ENCODE data around the gene BABAM2. TPM values are rescaled to one million over a fixed set of nuclear protein-coding genes. Genes with fewer than 3 reads are reported as not detected.

The BABAM2 gene
- total RNA-seq, 2 experiments from 2014 or later, result 65.4 to 69.5 TPM

- peaks cover 90% of the 10 kb centered on the region for H3K4me1 Mint-ChIP-seq
- H3K9me3 Mint-ChIP-seq (ENCODE audit: low read depth), result no peaks in the 10 kb centered on the region
- no peaks in the 10 kb centered on the region for H3K27me3 Mint-ChIP-seq
- peak overlapping the region; percentile 92 for H3K27ac Mint-ChIP-seq
- DNase-seq (no peak), ATAC-seq (no peak)
- no peak overlapping the region for H3K4me3 Mint-ChIP-seq
- H3K36me3 Mint-ChIP-seq, result peaks cover 38% of the 10 kb centered on the region
- CTCF ChIA-PET, result interaction anchor here (1.0 kb wide), 1 partner anchor 11 kb away, joined by 3 read pairs; no protein-coding TSS in a partner anchor
These were observed 63.7 kb downstream of the BABAM2 start for GRCh38 chr2:27954221-27954673.

- Mint-ChIP-seq H3K4me3 (peak overlapping the region; percentile 62), H3K36me3 (peaks cover 34% of the 10 kb centered on the region), H3K27me3 (no peaks in the 10 kb centered on the region), H3K9me3 (ENCODE audit: low read depth) (no peaks in the 10 kb centered on the region), H3K4me1 (peaks cover 91% of the 10 kb centered on the region), H3K27ac (peak overlapping the region; percentile 92)
- DNase-seq, result peak; percentile 86
- CTCF ChIA-PET, result no interaction called here
- peak; percentile 82 for ATAC-seq
These were observed 64.3 kb downstream of the BABAM2 start for GRCh38 chr2:27954771-27955383.

DNA sequence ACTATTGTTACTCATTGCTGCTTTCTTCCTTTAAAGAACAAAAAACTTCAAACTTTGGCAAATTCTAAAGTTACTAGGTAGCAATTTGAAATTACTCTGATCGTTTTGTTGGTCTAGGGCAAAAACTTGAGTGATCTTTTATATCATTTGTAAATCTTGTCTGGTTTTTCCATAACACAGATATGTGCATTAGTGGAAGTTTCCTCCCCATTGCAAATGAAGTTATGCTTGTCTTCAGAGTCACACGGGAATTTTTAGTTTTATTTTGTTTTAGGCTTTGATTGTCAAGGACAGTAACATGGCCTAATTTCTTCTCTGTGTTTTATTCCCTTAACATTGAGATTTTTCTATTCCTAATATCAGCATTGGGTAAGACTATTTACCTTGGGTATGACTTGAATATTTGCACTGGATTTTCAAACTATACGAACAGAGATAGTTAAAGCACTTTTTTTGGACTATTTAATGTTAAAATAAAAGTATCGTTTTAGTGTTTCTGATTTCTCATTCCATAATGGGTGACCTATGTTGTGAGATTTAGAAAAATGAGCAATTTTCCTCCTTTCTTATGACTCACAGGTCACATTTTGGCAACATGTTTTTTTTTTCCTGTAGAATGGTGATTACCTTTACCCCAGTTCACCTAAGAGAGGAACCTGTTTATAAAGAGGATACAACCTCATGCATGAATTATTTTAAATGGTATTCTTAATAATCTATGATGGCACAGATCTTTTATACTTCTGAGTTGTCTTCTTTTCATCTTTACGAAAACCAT, 65.0 kb downstream of the BABAM2 start:
- Mint-ChIP-seq H3K36me3 (peaks cover 32% of the 10 kb centered on the region), H3K4me1 (peaks cover 91% of the 10 kb centered on the region), H3K9me3 (ENCODE audit: low read depth) (no peaks in the 10 kb centered on the region), H3K27ac (peak overlapping the region; percentile 92), H3K4me3 (peak overlapping the region; percentile 62), H3K27me3 (no peaks in the 10 kb centered on the region)
- ATAC-seq (no peak), DNase-seq (no peak)
- CTCF ChIA-PET, result no interaction called here

- peak overlapping the region; percentile 81 for H3K27ac Mint-ChIP-seq
- H3K36me3 Mint-ChIP-seq, result peaks cover 26% of the 10 kb centered on the region
- CTCF ChIA-PET, result no interaction called here
- H3K9me3 Mint-ChIP-seq (ENCODE audit: low read depth), result no peaks in the 10 kb centered on the region
- peaks cover 90% of the 10 kb centered on the region for H3K4me1 Mint-ChIP-seq
- no peak for ATAC-seq
- no peak overlapping the region for H3K4me3 Mint-ChIP-seq
- no peak for DNase-seq
- no peaks in the 10 kb centered on the region for H3K27me3 Mint-ChIP-seq
These were observed 66.4 kb downstream of the BABAM2 start for GRCh38 chr2:27956888-27957287.

DNA sequence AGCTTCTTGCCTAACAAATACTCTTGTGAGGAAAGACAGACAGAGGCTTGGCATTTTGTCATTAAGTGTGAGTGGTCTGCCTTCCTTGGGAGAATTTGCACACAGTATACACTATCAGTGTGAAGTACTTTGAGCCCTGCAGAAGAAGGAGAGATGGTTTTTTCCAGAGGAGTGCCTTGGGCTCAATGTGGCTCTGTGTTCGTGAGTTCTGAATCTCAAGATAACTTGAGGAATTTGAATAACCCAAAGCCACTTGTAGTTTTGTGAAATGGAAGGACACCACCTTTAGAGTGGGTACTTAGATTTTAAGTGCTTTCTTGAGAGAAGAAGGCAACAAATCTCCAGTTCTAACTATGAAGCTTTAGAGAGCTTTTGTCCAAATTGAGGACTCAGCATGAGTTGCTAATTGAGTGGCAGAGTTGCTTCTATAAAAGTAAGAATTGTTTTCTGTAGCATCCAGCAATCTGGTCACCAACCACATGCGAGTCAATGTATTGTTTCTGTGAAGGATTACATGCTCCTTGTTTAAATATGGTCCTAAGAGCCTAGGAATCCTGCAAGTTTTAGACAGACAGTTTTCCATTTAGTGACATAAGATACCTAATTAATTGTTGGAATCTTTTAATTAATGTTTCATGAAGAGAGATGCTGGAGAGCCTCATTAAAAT, 68.3 kb downstream of the BABAM2 start:
- H3K9me3 Mint-ChIP-seq (ENCODE audit: low read depth), result no peaks in the 10 kb centered on the region
- DNase-seq, result no peak
- no peak for ATAC-seq
- peak overlapping the region; percentile 96 for H3K27ac Mint-ChIP-seq
- H3K27me3 Mint-ChIP-seq, result no peaks in the 10 kb centered on the region
- peaks cover 23% of the 10 kb centered on the region for H3K36me3 Mint-ChIP-seq
- CTCF ChIA-PET, result no interaction called here
- peak overlapping the region; percentile 2 for H3K4me3 Mint-ChIP-seq
- H3K4me1 Mint-ChIP-seq, result peaks cover 83% of the 10 kb centered on the region

- H3K36me3 Mint-ChIP-seq, result peaks cover 29% of the 10 kb centered on the region
- H3K9me3 Mint-ChIP-seq (ENCODE audit: low read depth), result no peaks in the 10 kb centered on the region
- CTCF ChIA-PET, result no interaction called here
- peak overlapping the region; percentile 2 for H3K4me3 Mint-ChIP-seq
- H3K4me1 Mint-ChIP-seq, result peaks cover 83% of the 10 kb centered on the region
- H3K27ac Mint-ChIP-seq, result peak overlapping the region; percentile 96
- no peaks in the 10 kb centered on the region for H3K27me3 Mint-ChIP-seq
- ATAC-seq (no peak), DNase-seq (no peak)
These were observed 69.0 kb downstream of the BABAM2 start for GRCh38 chr2:27959496-27959895.

DNA sequence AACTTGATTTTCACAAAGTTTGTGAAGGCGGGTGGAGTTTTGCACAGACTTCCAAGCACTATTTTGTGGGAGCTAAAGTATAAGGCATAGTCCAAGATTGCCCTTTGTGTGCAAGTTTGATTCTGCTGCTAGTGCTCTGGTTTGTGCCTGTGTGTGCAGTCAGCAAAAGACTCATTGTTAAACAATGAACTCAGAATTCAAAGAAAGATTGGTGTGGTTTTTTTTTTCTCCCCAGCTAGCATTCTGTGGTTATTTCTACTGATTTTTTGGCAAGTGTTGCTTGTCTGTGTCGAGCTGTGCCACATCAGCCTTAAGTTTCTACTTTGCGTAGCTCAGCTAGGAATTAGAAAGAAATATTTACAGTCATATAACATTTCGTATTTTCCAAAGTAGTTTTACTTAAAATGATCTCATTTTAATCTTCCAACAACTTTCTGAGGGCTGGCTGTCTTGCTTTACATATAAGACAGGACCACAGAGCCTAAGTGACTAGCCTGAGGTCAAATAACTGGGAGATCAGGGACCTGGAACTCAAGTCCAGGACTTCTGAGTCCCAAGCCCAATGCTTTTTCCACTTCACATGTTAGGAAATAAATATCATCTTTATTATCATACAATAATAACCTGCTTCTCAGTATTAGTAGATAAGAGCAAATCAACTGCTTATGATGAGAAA, 69.8 kb downstream of the BABAM2 start:
- H3K27me3 Mint-ChIP-seq, result no peaks in the 10 kb centered on the region
- peak overlapping the region; percentile 96 for H3K27ac Mint-ChIP-seq
- H3K36me3 Mint-ChIP-seq, result peaks cover 31% of the 10 kb centered on the region
- peaks cover 83% of the 10 kb centered on the region for H3K4me1 Mint-ChIP-seq
- peak; percentile 76 for ATAC-seq
- CTCF ChIA-PET, result interaction anchor here (0.7 kb wide), 1 partner anchor 177 kb away, joined by 3 read pairs; no protein-coding TSS in a partner anchor
- H3K4me3 Mint-ChIP-seq, result peak overlapping the region; percentile 61
- DNase-seq, result peak; percentile 56
- no peaks in the 10 kb centered on the region for H3K9me3 Mint-ChIP-seq (ENCODE audit: low read depth)

DNA sequence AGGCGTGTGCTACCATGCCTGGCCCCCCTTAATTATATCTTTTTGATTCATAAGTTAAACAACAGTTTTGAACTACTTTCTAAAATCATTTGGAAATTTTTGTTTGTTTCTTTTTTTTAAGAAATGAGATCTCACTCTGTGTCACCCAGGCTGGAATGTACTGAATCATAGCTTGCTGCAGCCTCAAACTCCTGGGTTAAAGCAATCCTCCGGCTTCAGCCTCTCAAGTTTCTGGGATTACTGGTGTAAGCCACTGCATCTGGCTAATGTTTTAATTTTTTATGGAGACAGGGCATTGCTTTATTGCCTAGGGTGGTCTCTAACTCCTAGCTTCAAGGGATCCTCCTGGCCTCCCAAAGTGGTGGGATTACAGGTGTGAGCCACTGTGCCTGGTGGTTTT, 71.5 kb downstream of the BABAM2 start:
- peaks cover 84% of the 10 kb centered on the region for H3K4me1 Mint-ChIP-seq
- peak overlapping the region; percentile 77 for H3K27ac Mint-ChIP-seq
- H3K9me3 Mint-ChIP-seq (ENCODE audit: low read depth), result no peaks in the 10 kb centered on the region
- H3K27me3 Mint-ChIP-seq, result no peaks in the 10 kb centered on the region
- ATAC-seq, result no peak
- H3K36me3 Mint-ChIP-seq, result peaks cover 34% of the 10 kb centered on the region
- DNase-seq, result no peak
- CTCF ChIA-PET, result interaction anchor here (1.1 to 1.6 kb wide), 4 partner anchors 9 to 605 kb away, joined by 3 to 4 read pairs (median 4); no protein-coding TSS in a partner anchor
- no peak overlapping the region for H3K4me3 Mint-ChIP-seq

DNA sequence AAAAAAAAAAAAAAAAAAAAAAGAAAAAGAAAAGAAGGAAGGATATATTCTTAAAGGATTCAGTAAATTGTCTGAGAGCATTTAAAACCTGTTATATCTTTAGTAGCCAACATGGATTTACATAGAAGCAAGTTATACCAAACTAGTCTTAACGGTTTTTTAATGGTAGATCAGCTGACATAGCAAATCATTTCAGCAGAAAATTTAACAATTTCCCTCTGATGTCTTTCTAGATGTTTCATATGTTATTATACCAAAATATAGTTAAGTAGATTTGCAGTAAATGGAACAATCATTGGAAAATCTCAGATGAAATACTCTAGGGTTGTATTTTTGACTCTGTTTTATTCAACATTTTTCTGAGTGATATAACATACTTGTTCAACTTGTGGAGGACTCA, 72.9 kb downstream of the BABAM2 start:
- DNase-seq (no peak), ATAC-seq (no peak)
- H3K4me1 Mint-ChIP-seq, result peaks cover 77% of the 10 kb centered on the region
- CTCF ChIA-PET, result no interaction called here
- no peak overlapping the region for H3K4me3 Mint-ChIP-seq
- H3K36me3 Mint-ChIP-seq, result peaks cover 37% of the 10 kb centered on the region
- no peaks in the 10 kb centered on the region for H3K27me3 Mint-ChIP-seq
- H3K9me3 Mint-ChIP-seq (ENCODE audit: low read depth), result peaks cover 7% of the 10 kb centered on the region
- no peak overlapping the region for H3K27ac Mint-ChIP-seq

GRCh38 chr2:27964067-27964466, 73.5 kb downstream of the BABAM2 start:
- Mint-ChIP-seq H3K27me3 (no peaks in the 10 kb centered on the region), H3K9me3 (ENCODE audit: low read depth) (peaks cover 11% of the 10 kb centered on the region)
- no peak for DNase-seq

GRCh38 chr2:27965841-27966240, 75.3 kb downstream of the BABAM2 start:
- H3K4me1 Mint-ChIP-seq, result peaks cover 61% of the 10 kb centered on the region
- ATAC-seq (peak; percentile 94), DNase-seq (no peak)
- H3K36me3 Mint-ChIP-seq, result peaks cover 56% of the 10 kb centered on the region
- peaks cover 15% of the 10 kb centered on the region for H3K9me3 Mint-ChIP-seq (ENCODE audit: low read depth)
- CTCF ChIA-PET, result interaction anchor here (1.0 kb wide), 1 partner anchor 57 kb away, joined by 3 read pairs; no protein-coding TSS in a partner anchor
- H3K27me3 Mint-ChIP-seq, result no peaks in the 10 kb centered on the region
- H3K4me3 Mint-ChIP-seq, result peak overlapping the region; percentile 27
- H3K27ac Mint-ChIP-seq, result peak overlapping the region; percentile 96

More at GRCh38 chr2:27964067-27964466, 73.5 kb downstream of the BABAM2 start:
- Mint-ChIP-seq H3K4me3 (no peak overlapping the region), H3K4me1 (peaks cover 72% of the 10 kb centered on the region), H3K36me3 (peaks cover 43% of the 10 kb centered on the region), H3K27ac (no peak overlapping the region)
- CTCF ChIA-PET, result no interaction called here
- ATAC-seq, result no peak

- no peak for ATAC-seq
- Mint-ChIP-seq H3K9me3 (ENCODE audit: low read depth) (peaks cover 15% of the 10 kb centered on the region), H3K27me3 (no peaks in the 10 kb centered on the region), H3K27ac (peak overlapping the region; percentile 96), H3K4me1 (peaks cover 57% of the 10 kb centered on the region), H3K36me3 (peaks cover 60% of the 10 kb centered on the region), H3K4me3 (peak overlapping the region; percentile 27)
- DNase-seq, result no peak
- CTCF ChIA-PET, result no interaction called here
These were observed 75.9 kb downstream of the BABAM2 start for GRCh38 chr2:27966466-27966865.

DNA sequence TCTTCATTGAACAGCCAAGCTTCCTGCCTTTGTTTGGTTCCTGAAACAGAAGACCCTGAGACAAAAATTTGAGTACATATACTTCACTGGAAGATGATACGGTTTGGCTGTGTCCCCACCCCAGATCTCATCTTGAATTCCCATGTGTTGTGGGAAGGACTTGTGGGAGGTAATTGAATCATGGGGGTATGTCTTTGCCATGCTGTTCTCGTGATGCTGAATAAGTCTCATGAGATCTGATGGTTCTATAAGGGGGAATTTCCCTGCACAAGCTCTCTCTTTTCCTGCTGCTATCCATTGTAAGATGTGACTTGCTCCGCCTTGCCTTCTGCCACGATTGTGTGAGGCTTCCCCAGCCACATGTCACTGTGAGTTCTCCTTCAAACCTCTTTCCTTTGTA, 76.5 kb downstream of the BABAM2 start:
- ATAC-seq (no peak), DNase-seq (no peak)
- CTCF ChIA-PET, result interaction anchor here (1.2 kb wide), 1 partner anchor 485 kb away, joined by 3 read pairs; no protein-coding TSS in a partner anchor
- no peak overlapping the region for H3K4me3 Mint-ChIP-seq
- no peaks in the 10 kb centered on the region for H3K27me3 Mint-ChIP-seq
- peaks cover 56% of the 10 kb centered on the region for H3K4me1 Mint-ChIP-seq
- peaks cover 63% of the 10 kb centered on the region for H3K36me3 Mint-ChIP-seq
- peak overlapping the region; percentile 96 for H3K27ac Mint-ChIP-seq
- H3K9me3 Mint-ChIP-seq (ENCODE audit: low read depth), result peaks cover 15% of the 10 kb centered on the region

Measured in activated CD8-positive, alpha-beta memory T cell treated with anti-CD3 and anti-CD28 coated beads, Interleukin-2, amount 10 ng/mL, durations not matched to agents 7 days and 5 days (primary cell).